Astrocyte of the spinal cord (primary cell): Measurements from ENCODE around the gene MXI1.
A peak's percentile ranks its signal among the peaks of the same experiment; 100 is the strongest.

Experiments
- DNase-seq: peaks from one replicate; pipeline ENCODE4 v3.0.0; 2011; ENCODE audit warnings: low read depth, low spot score
- H3K4me3 ChIP-seq: 2 replicates; pipeline ENCODE4 v1.5.1; 2011; ENCODE audit warnings: low read depth, mild to moderate bottlenecking, low read length, moderate library complexity
- in situ Hi-C: cut with HindIII; loops from 2 replicates; pipeline ENCODE4 v1.10.0; 2017; ENCODE audit warnings: low sequenced_read_pairs
- TF ChIP-seq, protein P1 (sequence below): IDR thresholded peaks from 2 replicates; pipeline ENCODE4 v1.5.1; 2012; ENCODE audit warnings: low read depth, mild to moderate bottlenecking, low read length, inconsistent platforms

The MXI1 gene

DNA sequence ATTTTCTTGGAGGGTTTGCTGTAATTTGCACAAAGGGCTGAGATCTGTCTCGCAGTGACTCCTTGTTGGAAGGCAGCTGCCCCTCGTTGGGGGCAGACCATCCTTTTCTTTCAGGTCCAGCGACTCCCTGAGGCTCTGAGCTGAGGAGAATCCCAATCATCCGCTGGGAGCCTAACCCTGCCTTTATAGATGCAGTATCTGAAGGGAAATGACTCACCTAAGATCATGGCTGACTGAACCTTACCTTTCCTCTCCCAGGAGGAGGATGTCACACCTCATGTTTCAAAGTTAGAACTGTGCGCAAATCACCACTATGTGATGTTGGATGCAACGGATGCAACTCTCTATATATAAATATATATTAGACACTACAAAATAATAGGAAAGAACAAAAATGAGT is 36.4 kb upstream of the MXI1 start:
- in situ Hi-C loops = no loop called here
- DNase-seq = no peak
- H3K4me3 ChIP-seq = no peak overlapping the region
- TF ChIP-seq, protein P1, sequence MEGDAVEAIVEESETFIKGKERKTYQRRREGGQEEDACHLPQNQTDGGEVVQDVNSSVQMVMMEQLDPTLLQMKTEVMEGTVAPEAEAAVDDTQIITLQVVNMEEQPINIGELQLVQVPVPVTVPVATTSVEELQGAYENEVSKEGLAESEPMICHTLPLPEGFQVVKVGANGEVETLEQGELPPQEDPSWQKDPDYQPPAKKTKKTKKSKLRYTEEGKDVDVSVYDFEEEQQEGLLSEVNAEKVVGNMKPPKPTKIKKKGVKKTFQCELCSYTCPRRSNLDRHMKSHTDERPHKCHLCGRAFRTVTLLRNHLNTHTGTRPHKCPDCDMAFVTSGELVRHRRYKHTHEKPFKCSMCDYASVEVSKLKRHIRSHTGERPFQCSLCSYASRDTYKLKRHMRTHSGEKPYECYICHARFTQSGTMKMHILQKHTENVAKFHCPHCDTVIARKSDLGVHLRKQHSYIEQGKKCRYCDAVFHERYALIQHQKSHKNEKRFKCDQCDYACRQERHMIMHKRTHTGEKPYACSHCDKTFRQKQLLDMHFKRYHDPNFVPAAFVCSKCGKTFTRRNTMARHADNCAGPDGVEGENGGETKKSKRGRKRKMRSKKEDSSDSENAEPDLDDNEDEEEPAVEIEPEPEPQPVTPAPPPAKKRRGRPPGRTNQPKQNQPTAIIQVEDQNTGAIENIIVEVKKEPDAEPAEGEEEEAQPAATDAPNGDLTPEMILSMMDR = no peak

DNA sequence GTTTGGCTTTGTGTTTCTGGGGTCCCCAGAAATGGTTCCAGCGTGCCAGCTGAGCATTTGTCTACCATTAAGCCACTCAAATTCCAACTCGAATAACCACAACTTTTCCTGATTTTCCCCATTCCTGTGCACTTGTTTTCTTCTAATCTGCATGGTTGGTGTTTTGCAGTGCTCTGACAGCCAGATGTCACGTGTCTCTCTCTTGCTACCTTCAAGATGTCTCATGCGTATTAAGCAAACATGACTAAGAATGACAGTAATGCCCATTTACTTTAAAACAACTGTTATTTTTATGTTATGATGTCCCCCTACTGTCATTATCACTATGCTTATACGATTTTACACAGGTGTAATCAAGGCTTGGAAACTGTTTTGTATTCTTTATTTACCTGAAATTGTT is 35.2 kb upstream of the MXI1 start:
- H3K4me3 ChIP-seq = no peak overlapping the region
- in situ Hi-C loops = no loop called here
- no peak for DNase-seq
- TF ChIP-seq, protein P1 = no peak

DNA sequence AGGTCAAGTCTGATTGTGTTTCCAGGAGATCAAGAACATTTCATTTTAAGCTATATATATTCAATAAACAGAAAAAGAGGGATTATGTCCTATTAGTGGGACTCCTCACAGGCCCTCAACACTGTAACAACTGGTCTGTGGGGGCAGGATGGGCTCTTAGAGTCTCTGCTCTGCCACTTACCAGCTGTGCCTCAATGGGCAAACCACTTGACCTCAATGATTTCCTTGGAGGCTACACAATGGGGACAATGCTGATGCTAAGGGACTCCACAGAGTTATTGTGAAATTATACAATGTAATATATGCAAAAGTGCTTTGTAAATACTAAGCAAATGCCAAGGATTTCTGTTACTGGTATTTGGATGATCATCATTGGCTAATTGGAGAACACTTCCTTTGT is 33.2 kb upstream of the MXI1 start:
- TF ChIP-seq, protein P1 = no peak
- DNase-seq = no peak
- no peak overlapping the region for H3K4me3 ChIP-seq
- in situ Hi-C loops = no loop called here

DNA sequence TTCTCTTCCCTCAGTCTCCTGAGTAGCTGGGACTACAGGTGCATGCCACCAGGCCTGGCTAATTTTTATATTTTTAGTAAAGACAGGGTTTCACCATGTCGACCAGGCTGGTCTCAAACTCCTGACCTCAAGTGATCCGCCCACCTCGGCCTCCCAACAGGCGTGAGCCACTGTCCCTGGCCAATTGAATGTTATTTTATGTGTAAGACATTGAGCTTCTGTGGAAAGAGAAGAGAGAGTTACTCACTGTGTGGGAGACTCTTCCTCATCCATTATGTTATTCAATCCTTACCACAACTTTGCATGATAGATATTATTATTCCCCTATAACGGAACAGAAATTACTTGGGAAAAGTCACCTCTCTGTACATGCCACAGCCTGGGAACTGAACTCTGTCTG is 32.6 kb upstream of the MXI1 start:
- no peak for DNase-seq
- H3K4me3 ChIP-seq = no peak overlapping the region
- in situ Hi-C loops = no loop called here
- TF ChIP-seq, protein P1 = no peak

DNA sequence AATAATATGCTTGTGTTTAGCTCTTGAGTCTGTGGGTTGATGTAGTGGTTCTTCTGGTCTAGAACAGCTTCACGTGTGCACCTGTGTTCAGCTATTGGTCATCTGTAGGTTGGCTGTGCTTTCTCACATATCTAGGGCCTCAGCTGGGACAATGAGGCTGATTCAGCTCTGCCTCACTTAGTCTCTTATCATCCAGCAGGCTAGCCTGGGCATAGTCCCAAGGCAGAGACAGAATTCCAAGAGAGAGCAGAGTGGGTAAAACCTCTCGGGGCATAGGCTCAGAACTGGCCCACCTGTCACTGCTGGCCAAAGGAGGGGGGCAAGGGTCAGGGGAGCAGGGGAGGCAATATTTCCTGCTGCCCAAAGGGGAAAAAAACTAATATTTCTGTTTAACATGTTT is 32.0 kb upstream of the MXI1 start:
- TF ChIP-seq, protein P1 = no peak
- in situ Hi-C loops = no loop called here
- DNase-seq = peak; percentile 0
- H3K4me3 ChIP-seq = no peak overlapping the region

DNA sequence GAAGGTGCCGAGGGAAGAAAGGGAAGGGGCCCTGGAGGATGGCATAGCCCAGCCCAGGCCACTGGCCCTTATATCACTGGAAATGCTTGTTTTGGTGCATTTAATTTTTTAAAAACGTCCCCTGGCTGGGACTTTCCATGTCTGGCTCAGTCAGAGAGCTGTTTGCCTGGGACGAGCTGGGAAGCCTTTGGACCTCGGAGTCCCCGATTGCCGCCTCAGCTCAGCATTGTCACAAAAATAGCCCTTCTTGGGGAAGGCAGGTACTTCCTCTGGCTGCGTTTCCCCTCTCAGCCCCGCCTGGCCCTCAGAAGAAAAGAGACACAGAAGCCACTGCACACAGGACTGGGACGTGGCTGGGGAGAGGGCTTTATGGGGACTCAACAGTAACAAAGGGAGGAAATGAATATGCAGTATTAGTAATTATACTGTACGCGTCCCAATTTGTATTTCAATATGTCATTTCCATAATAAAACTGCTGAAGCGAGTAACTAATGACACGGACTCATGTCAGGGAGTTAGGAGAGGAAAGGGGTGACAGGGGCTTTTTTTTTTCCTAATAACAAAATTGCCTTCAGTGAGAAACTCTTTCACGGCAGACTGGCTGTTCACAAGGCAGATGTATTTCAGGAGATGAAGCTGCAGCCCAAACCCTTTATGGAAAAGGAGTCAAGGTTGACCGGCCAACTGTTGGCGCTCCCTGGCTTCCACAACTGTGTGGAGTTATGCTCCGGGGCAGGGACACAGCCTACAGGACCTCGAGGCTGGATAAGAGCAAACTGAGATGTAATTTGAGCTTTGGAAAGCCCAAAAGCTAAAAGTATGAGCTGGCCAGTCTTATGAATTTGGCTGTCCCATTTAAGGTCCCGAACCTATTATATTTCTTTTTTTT is 31.0 kb upstream of the MXI1 start:
- in situ Hi-C loops = no loop called here
- no peak for DNase-seq
- H3K4me3 ChIP-seq = no peak overlapping the region
- TF ChIP-seq, protein P1 = no peak
